ENCODE measurements around the gene PGBD5. TPM values are rescaled to one million over a fixed set of nuclear protein-coding genes. Genes with fewer than 3 reads are reported as not detected.

PGBD5 gene
- total and polyA plus RNA-seq, 9 of the 15 experiments (the other 6 are each of a cell fraction or from before 2014, with no cell fraction given) = under 0.01 to 0.40 (median 0.10) TPM; not detected in 3

DNA sequence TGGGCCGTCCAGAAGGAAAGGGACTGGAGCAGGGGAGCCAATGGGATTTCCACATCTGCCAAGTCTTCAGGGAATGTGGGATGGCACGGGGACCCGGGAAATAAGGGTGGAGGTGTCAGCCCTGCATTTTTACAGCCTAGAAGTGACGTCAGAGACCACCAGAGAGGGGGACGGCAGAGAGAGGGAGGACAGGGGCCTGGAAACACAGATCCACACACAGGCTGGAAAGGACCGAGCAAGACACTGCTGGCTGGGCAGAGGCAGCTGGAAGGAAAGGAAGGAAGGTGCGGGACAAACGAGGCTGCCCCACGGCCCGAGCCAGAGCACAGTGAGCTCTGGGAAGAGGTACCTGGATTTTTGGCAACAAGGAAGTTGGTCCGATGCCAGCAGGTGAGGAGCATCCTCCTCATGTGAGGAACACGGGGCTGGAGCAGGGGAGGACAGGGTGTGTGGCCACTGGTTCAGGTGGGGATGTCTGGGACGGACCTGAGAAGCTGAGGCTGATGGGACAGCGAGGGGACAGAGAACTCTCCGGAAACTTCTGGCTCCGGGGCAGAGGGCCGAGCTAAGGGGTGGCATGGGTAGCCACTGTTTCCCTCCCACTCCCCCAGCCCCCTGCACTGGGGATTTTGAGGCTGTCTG lies 138.3 kb downstream of the PGBD5 start (continued):
- TF ChIP-seq, protein P1, sequence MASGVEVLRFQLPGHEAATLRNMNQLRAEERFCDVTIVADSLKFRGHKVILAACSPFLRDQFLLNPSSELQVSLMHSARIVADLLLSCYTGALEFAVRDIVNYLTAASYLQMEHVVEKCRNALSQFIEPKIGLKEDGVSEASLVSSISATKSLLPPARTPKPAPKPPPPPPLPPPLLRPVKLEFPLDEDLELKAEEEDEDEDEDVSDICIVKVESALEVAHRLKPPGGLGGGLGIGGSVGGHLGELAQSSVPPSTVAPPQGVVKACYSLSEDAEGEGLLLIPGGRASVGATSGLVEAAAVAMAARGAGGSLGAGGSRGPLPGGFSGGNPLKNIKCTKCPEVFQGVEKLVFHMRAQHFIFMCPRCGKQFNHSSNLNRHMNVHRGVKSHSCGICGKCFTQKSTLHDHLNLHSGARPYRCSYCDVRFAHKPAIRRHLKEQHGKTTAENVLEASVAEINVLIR (CRISPR knock-in tag; IDR thresholded peaks at IDR 0.05) = no peak
- TF ChIP-seq, protein P2, sequence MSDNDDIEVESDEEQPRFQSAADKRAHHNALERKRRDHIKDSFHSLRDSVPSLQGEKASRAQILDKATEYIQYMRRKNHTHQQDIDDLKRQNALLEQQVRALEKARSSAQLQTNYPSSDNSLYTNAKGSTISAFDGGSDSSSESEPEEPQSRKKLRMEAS (CRISPR knock-in tag; IDR thresholded peaks at IDR 0.05) = no peak

DNA sequence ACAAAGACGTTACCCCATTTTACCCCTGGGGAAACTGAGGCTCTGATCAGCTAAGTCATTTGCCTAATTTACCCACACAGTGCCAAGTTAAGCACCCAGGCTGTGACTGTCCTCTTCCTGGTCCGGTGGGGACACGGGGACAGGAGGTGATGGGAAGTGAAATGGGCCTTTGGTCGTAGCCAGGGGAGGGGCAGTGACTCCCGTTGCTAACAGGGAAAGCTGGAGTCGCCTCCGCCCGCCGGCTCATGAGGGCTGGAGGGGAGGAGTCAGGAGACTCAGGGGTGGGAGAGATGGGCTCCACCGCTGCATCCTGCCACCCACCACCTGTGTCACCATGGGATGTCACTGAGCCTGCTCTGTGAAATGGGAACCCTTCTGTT lies 139.3 kb downstream of the PGBD5 start:
- CTCF ChIA-PET (ENCODE audit: low intra/inter-chr PET ratio) = no interaction called here
- intact Hi-C loops (cut with micrococcal nuclease) = no loop called here

More for the DNA sequence above, 139.3 kb downstream of the PGBD5 start:
- H3K36me3 ChIP-seq (ENCODE audit: control insufficient read depth, insufficient read depth, low read length) = no peaks in the 10 kb centered on the region
- no TSS peak for BruUV-seq (replicated peaks)
- H3K4me2 ChIP-seq (ENCODE audit: insufficient read depth, low read length) = no peak overlapping the region
- H3K79me2 ChIP-seq (ENCODE audit: control insufficient read depth, insufficient read depth, low read length) = no peaks in the 10 kb centered on the region
- no peaks in the 10 kb centered on the region for H3K9me1 ChIP-seq (ENCODE audit: control insufficient read depth, insufficient read depth, low read length)
- TF ChIP-seq RFX5 (IDR thresholded peaks at IDR 0.05; ENCODE audit: low read depth, low read length) = no peak
- TF ChIP-seq, protein P3, sequence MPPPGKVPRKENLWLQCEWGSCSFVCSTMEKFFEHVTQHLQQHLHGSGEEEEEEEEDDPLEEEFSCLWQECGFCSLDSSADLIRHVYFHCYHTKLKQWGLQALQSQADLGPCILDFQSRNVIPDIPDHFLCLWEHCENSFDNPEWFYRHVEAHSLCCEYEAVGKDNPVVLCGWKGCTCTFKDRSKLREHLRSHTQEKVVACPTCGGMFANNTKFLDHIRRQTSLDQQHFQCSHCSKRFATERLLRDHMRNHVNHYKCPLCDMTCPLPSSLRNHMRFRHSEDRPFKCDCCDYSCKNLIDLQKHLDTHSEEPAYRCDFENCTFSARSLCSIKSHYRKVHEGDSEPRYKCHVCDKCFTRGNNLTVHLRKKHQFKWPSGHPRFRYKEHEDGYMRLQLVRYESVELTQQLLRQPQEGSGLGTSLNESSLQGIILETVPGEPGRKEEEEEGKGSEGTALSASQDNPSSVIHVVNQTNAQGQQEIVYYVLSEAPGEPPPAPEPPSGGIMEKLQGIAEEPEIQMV (tag; conservative IDR thresholded peaks at IDR 0.05; ENCODE audit: low read depth) = peak; percentile 74
- no peak for FAIRE-seq
- H3K27ac ChIP-seq (ENCODE audit: extremely low read depth, low read depth, low read length) = no peak overlapping the region
- in situ Hi-C loops (cut with MboI) = no loop called here
- no peak for DNase-seq (ENCODE audit: extremely low read depth in 1 of 4, low spot score in 3 of 4)
- no peak overlapping the region for H3K9ac ChIP-seq (ENCODE audit: insufficient read depth in 1 of 2, low read depth in 2 of 2, low read length in 2 of 2)
- no peak overlapping the region for H2AFZ ChIP-seq (ENCODE audit: low read depth, low read length)
- POLR2A ChIA-PET = interaction anchor here (0.5 kb wide), 1 partner anchor 467 kb away, joined by 3 read pairs; no protein-coding TSS in a partner anchor
- ATAC-seq = no peak
- peaks cover 28 to 53% of the 10 kb centered on the region in 2 experiments for H3K27me3 ChIP-seq (ENCODE audit: control insufficient read depth in 2 of 2, insufficient read depth in 2 of 2, low read length in 2 of 2)
- WGBS (ENCODE audit: insufficient coverage, low coverage, missing lambda C conversion rate) = 5% methylated on average over 10 of the region's 10 CpGs
- H4K20me1 ChIP-seq (replicated peaks; ENCODE audit: control insufficient read depth, insufficient read depth, low read length) = peaks cover 12% of the 10 kb centered on the region
- H3K4me3 ChIP-seq = no peak overlapping the region
- H3K9me3 ChIP-seq (replicated peaks; ENCODE audit: control insufficient read depth, insufficient read depth, low read depth, low read length) = no peaks in the 10 kb centered on the region
- 0 out of 5 replicates have a peak, but pooled peaks cover 0 to 10% of the 10 kb centered on the region in 2 experiments for H3K4me1 ChIP-seq (replicated peaks in 1 of 2; ENCODE audit: control insufficient read depth in 2 of 2, insufficient read depth in 2 of 2, low read length in 2 of 2)

Data from K562 (cell line).